ENCODE measurements around the gene SAFB2.

SAFB2 gene

GRCh38 chr19:5595129-5595528, 27.4 kb downstream of the SAFB2 start:
- no peak for DNase-seq (ENCODE audit: insufficient read length, low spot score)
- no peak for TF ChIP-seq POLR2A (IDR thresholded peaks at IDR 0.05; ENCODE audit: low read depth, low read length)
- TF ChIP-seq POU2F2 (IDR thresholded peaks at IDR 0.05; ENCODE audit: low read depth, low read length): no peak
- TF ChIP-seq TAF1 (IDR thresholded peaks at IDR 0.05; ENCODE audit: low read depth, low read length): no peak
- TF ChIP-seq POLR2AphosphoS5 (IDR thresholded peaks at IDR 0.05; ENCODE audit: low read depth, low read length): no peak
- no peak for FAIRE-seq

- TF ChIP-seq TAF1 (IDR thresholded peaks at IDR 0.05; ENCODE audit: low read depth, low read length) (no peak), POLR2AphosphoS5 (IDR thresholded peaks at IDR 0.05; ENCODE audit: low read depth, low read length) (no peak), SPI1 (IDR thresholded peaks at IDR 0.05; ENCODE audit: low read depth, low read length) (no peak)
- no peak for DNase-seq (ENCODE audit: insufficient read length, low spot score)
- FAIRE-seq: no peak
Measured at GRCh38 chr19:5594521-5594950, 28.0 kb downstream of the SAFB2 start.

GRCh38 chr19:5593343-5594255, 29.0 kb downstream of the SAFB2 start:
- no peak for FAIRE-seq
- no peak for DNase-seq (ENCODE audit: insufficient read length, low spot score)
- TF ChIP-seq SPI1 (IDR thresholded peaks at IDR 0.05; ENCODE audit: low read depth, low read length) (no peak), PAX5 (IDR thresholded peaks at IDR 0.05; ENCODE audit: insufficient read depth, low read length, severe bottlenecking) (no peak), POLR2AphosphoS5 (IDR thresholded peaks at IDR 0.05; ENCODE audit: low read depth, low read length) (no peak), POU2F2 (IDR thresholded peaks at IDR 0.05; ENCODE audit: low read depth, low read length) (no peak), TAF1 (IDR thresholded peaks at IDR 0.05; ENCODE audit: low read depth, low read length) (no peak), POLR2A (IDR thresholded peaks at IDR 0.05; ENCODE audit: low read depth, low read length) (no peak)

- FAIRE-seq: no peak
- TF ChIP-seq SPI1 (IDR thresholded peaks at IDR 0.05; ENCODE audit: low read depth, low read length) (no peak), POU2F2 (IDR thresholded peaks at IDR 0.05; ENCODE audit: low read depth, low read length) (no peak)
- DNase-seq (ENCODE audit: insufficient read length, low spot score): no peak
Measured at GRCh38 chr19:5592531-5593342, 29.8 kb downstream of the SAFB2 start.

GRCh38 chr19:5591476-5591875, 31.1 kb downstream of the SAFB2 start:
- no peak for DNase-seq (ENCODE audit: insufficient read length, low spot score)
- TF ChIP-seq POLR2AphosphoS5 (IDR thresholded peaks at IDR 0.05; ENCODE audit: low read depth, low read length) (no peak), PAX5 (IDR thresholded peaks at IDR 0.05; ENCODE audit: insufficient read depth, low read length, severe bottlenecking) (no peak), POU2F2 (IDR thresholded peaks at IDR 0.05; ENCODE audit: low read depth, low read length) (no peak), SPI1 (IDR thresholded peaks at IDR 0.05; ENCODE audit: low read depth, low read length) (no peak), TAF1 (IDR thresholded peaks at IDR 0.05; ENCODE audit: low read depth, low read length) (no peak), POLR2A (IDR thresholded peaks at IDR 0.05; ENCODE audit: low read depth, low read length) (no peak)
- no peak for FAIRE-seq

- no peak for DNase-seq (ENCODE audit: insufficient read length, low spot score)
- no peak for TF ChIP-seq POLR2AphosphoS5 (IDR thresholded peaks at IDR 0.05; ENCODE audit: low read depth, low read length)
- no peak for TF ChIP-seq TAF1 (IDR thresholded peaks at IDR 0.05; ENCODE audit: low read depth, low read length)
- no peak for FAIRE-seq
Measured at GRCh38 chr19:5590865-5591154, 31.8 kb downstream of the SAFB2 start.

- DNase-seq (ENCODE audit: insufficient read length, low spot score) (no peak), FAIRE-seq (no peak)
- TF ChIP-seq POLR2AphosphoS5 (IDR thresholded peaks at IDR 0.05; ENCODE audit: low read depth, low read length): peak; percentile 15; the same call in 1 of the 2 replicates
- no peak for TF ChIP-seq PAX5 (IDR thresholded peaks at IDR 0.05; ENCODE audit: insufficient read depth, low read length, severe bottlenecking)
- no peak for TF ChIP-seq TAF1 (IDR thresholded peaks at IDR 0.05; ENCODE audit: low read depth, low read length)
- TF ChIP-seq POU2F2 (IDR thresholded peaks at IDR 0.05; ENCODE audit: low read depth, low read length): no peak
- TF ChIP-seq POLR2A (IDR thresholded peaks at IDR 0.05; ENCODE audit: low read depth, low read length): no peak; the same call in 1 of the 2 replicates
- TF ChIP-seq SPI1 (IDR thresholded peaks at IDR 0.05; ENCODE audit: low read depth, low read length): no peak
Measured at GRCh38 chr19:5590151-5590864, 32.3 kb downstream of the SAFB2 start.

- no peak for FAIRE-seq
- DNase-seq (ENCODE audit: insufficient read length, low spot score): no peak
Measured at GRCh38 chr19:5588906-5589676, 33.5 kb downstream of the SAFB2 start.

GRCh38 chr19:5588441-5588840, 34.1 kb downstream of the SAFB2 start:
- TF ChIP-seq POLR2A (IDR thresholded peaks at IDR 0.05; ENCODE audit: low read depth, low read length) (no peak), POLR2AphosphoS5 (IDR thresholded peaks at IDR 0.05; ENCODE audit: low read depth, low read length) (no peak), PAX5 (IDR thresholded peaks at IDR 0.05; ENCODE audit: insufficient read depth, low read length, severe bottlenecking) (no peak), POU2F2 (IDR thresholded peaks at IDR 0.05; ENCODE audit: low read depth, low read length) (no peak), TAF1 (IDR thresholded peaks at IDR 0.05; ENCODE audit: low read depth, low read length) (no peak), SPI1 (IDR thresholded peaks at IDR 0.05; ENCODE audit: low read depth, low read length) (no peak)
- no peak for FAIRE-seq

More at GRCh38 chr19:5588906-5589676, 33.5 kb downstream of the SAFB2 start:
- TF ChIP-seq POU2F2 (IDR thresholded peaks at IDR 0.05; ENCODE audit: low read depth, low read length) (no peak), SPI1 (IDR thresholded peaks at IDR 0.05; ENCODE audit: low read depth, low read length) (no peak), POLR2A (IDR thresholded peaks at IDR 0.05; ENCODE audit: low read depth, low read length) (no peak), TAF1 (IDR thresholded peaks at IDR 0.05; ENCODE audit: low read depth, low read length) (no peak), POLR2AphosphoS5 (IDR thresholded peaks at IDR 0.05; ENCODE audit: low read depth, low read length) (no peak), PAX5 (IDR thresholded peaks at IDR 0.05; ENCODE audit: insufficient read depth, low read length, severe bottlenecking) (no peak)

More at GRCh38 chr19:5588441-5588840, 34.1 kb downstream of the SAFB2 start:
- DNase-seq (ENCODE audit: insufficient read length, low spot score): no peak
